IMR-90 (cell line): Measurements from ENCODE around the gene DNASE2. TPM values are rescaled to one million over a fixed set of nuclear protein-coding genes. Genes with fewer than 3 reads are reported as not detected.

Experiments used
- ATAC-seq: fragments of 200-7000 bp; cut with Tn5 transposase; 2 replicates; pipeline ENCODE4 v1.9.1; 2020; ENCODE audit warnings: low read depth, mild to moderate bottlenecking, moderate library complexity
- BruUV-seq: library from RNA; stranded (reverse); fragments of 400-500 nt; replicated peaks from 2 replicates; lab custom pipeline; 2021; lab: Mats Ljungman, UMichigan
- CTCF ChIA-PET: fragments of 300-600 bp; formaldehyde crosslinking; extraction: SDS; loops from one replicate; lab custom pipeline; 2021; ENCODE audit warnings: antibody characterized with exemption; lab: Yijun Ruan, JAX
- POLR2A ChIA-PET: fragments of 300-600 bp; sonication (Branson Sonifier 250); formaldehyde crosslinking; loops from one replicate; lab custom pipeline; 2022; ENCODE audit warnings: antibody characterized with exemption; ENCODE audit not compliant: unreplicated experiment; lab: Charles Lee
- DNase-seq: peaks from one replicate; pipeline ENCODE4 v3.0.0; 2013
- H2AFZ ChIP-seq: replicated peaks from 2 replicates; pipeline ENCODE3; 2013; ENCODE audit warnings: low read length, mild to moderate bottlenecking; ENCODE audit not compliant: poor library complexity
- H2AK5ac ChIP-seq: 2 replicates; pipeline ENCODE4 v1.6.1; 2013; ENCODE audit warnings: low read depth, low read length, inconsistent platforms
- H2AK9ac ChIP-seq: replicated peaks from 2 replicates; pipeline ENCODE3; 2013; ENCODE audit warnings: mild to moderate bottlenecking, low read depth, low read length, moderate library complexity; ENCODE audit not compliant: poor library complexity
- H2BK120ac ChIP-seq: 2 replicates; pipeline ENCODE4 v1.6.1; 2013; ENCODE audit warnings: low read depth, low read length, inconsistent platforms
- H2BK15ac ChIP-seq: 3 replicates; pipeline ENCODE4 v1.6.1; 2013; ENCODE audit warnings: low read depth, low read length, inconsistent platforms
- H2BK20ac ChIP-seq: 2 replicates; pipeline ENCODE4 v1.6.1; 2013; ENCODE audit warnings: low read depth, mild to moderate bottlenecking, inconsistent platforms, low read length, moderate library complexity
- H2BK5ac ChIP-seq: 2 replicates; pipeline ENCODE4 v1.6.1; 2013; ENCODE audit warnings: mild to moderate bottlenecking, low read depth, low read length, inconsistent platforms; ENCODE audit not compliant: poor library complexity, severe bottlenecking
- H3K14ac ChIP-seq: replicated peaks from 2 replicates; pipeline ENCODE4 v1.6.1; 2013; ENCODE audit warnings: low read depth, low read length, inconsistent platforms
- H3K18ac ChIP-seq: 2 replicates; pipeline ENCODE4 v1.6.1; 2013; ENCODE audit warnings: low read depth, low read length, control low read depth
- H3K23ac ChIP-seq: 2 replicates; pipeline ENCODE4 v1.6.1; 2013; ENCODE audit warnings: low read depth, low read length, inconsistent platforms
- H3K27ac ChIP-seq: 2 replicates; pipeline ENCODE4 v1.5.1; 2013; ENCODE audit warnings: mild to moderate bottlenecking, control low read depth, low read length; ENCODE audit not compliant: insufficient read depth
- H3K27me3 ChIP-seq: 2 replicates; pipeline ENCODE4 v1.6.1; 2013; ENCODE audit warnings: low read length; ENCODE audit not compliant: control insufficient read depth, insufficient read depth
- H3K36me3 ChIP-seq: 2 replicates; pipeline ENCODE4 v1.6.1; 2013; ENCODE audit warnings: low read length, mixed read lengths; ENCODE audit not compliant: control insufficient read depth, insufficient read depth
- H3K4ac ChIP-seq: 2 replicates; pipeline ENCODE4 v1.6.1; 2013; ENCODE audit warnings: low read depth, low read length, inconsistent platforms
- H3K4me1 ChIP-seq: 2 replicates; pipeline ENCODE4 v1.6.1; 2013; ENCODE audit warnings: low read length, mixed read lengths; ENCODE audit not compliant: control insufficient read depth, insufficient read depth
- H3K4me2 ChIP-seq: 2 replicates; pipeline ENCODE4 v1.6.1; 2013; ENCODE audit warnings: low read depth, mild to moderate bottlenecking, control low read depth, low read length, moderate library complexity
- H3K4me3 ChIP-seq: 2 replicates; pipeline ENCODE4 v1.5.1; 2013; ENCODE audit warnings: low read depth, mild to moderate bottlenecking, control low read depth, low read length, moderate library complexity; ENCODE audit not compliant: insufficient read depth
- H3K56ac ChIP-seq: 2 replicates; pipeline ENCODE4 v1.6.1; 2013; ENCODE audit warnings: low read length, inconsistent platforms; ENCODE audit not compliant: insufficient read depth; ENCODE audit errors: extremely low read depth
- H3K79me1 ChIP-seq, 2 experiments: 2 replicates each; pipeline ENCODE4 v1.6.1; 2013; ENCODE audit warnings: low read length in 2 of 2, inconsistent platforms in 1 of 2, low read depth in 1 of 2
- H3K9ac ChIP-seq: 2 replicates; pipeline ENCODE4 v1.6.1; 2013; ENCODE audit warnings: low read depth, low read length, control low read depth
- H3K9me1 ChIP-seq: 2 replicates; pipeline ENCODE4 v1.6.1; 2013; ENCODE audit warnings: low read length, inconsistent platforms; ENCODE audit not compliant: insufficient read depth
- H3K9me3 ChIP-seq: 2 replicates; pipeline ENCODE4 v1.6.1; 2013; ENCODE audit warnings: low read length; ENCODE audit not compliant: control insufficient read depth, insufficient read depth
- H4K20me1 ChIP-seq: 2 replicates; pipeline ENCODE4 v1.6.1; 2013; ENCODE audit warnings: low read length, inconsistent platforms; ENCODE audit not compliant: insufficient read depth
- H4K5ac ChIP-seq: 2 replicates; pipeline ENCODE4 v1.6.1; 2013; ENCODE audit warnings: mild to moderate bottlenecking, low read depth, low read length, control low read depth
- H4K8ac ChIP-seq, 2 experiments: 2 replicates each; pipeline ENCODE4 v1.6.1; 2013; ENCODE audit warnings: low read depth in 2 of 2, low read length in 2 of 2, control low read depth in 1 of 2, inconsistent platforms in 1 of 2
- H4K91ac ChIP-seq: 2 replicates; pipeline ENCODE4 v1.6.1; 2013; ENCODE audit warnings: low read depth, low read length, inconsistent platforms; ENCODE audit not compliant: insufficient read depth
- MXI1 ChIP-seq: IDR thresholded peaks from 2 replicates; pipeline ENCODE4 v1.6.1; 2012; ENCODE audit warnings: low read depth, mild to moderate bottlenecking, low read length, moderate library complexity, borderline replicate concordance
- WGBS, 2 experiments: methylation state at CpG; one replicate each; pipeline versions ENCODE4 v1.1.5 to v1.1.7; 2013; ENCODE audit warnings: missing lambda C conversion rate in 2 of 2; ENCODE audit not compliant: insufficient read length in 1 of 2; ENCODE audit errors: extremely low coverage in 2 of 2; 5-methylcytosine and 5-hydroxymethylcytosine counted together
- dilution Hi-C: fragments of 300-500 bp; cut with HindIII; formaldehyde crosslinking; loops from one replicate; pipeline ENCODE4 v1.14.3; 2018; ENCODE audit warnings: low sequenced_read_pairs; ENCODE audit not compliant: unreplicated experiment
- in situ Hi-C: fragments of 300-500 bp; cut with MboI; formaldehyde crosslinking; loops from 3 replicates; pipeline ENCODE4 v1.14.3; 2019; ENCODE audit warnings: low sequenced_read_pairs, inconsistent platforms, mixed read lengths
- intact Hi-C: fragments of 100-400 bp; cut with micrococcal nuclease; formaldehyde crosslinking; loops from 2 replicates; pipeline ENCODE4 v1.10.0; 2022
- polyA plus RNA-seq, 3 experiments: library from polyadenylated mRNA; depleted of rRNA; stranded (reverse); fragments of >200 nt; gene quantifications; 2 replicates each; pipeline ENCODE4 v1.2.3, GENCODE V29; 2012; ENCODE audit warnings: low replicate concordance in 1 of 3
- total RNA-seq: library from RNA; depleted of rRNA; stranded (reverse); fragments of >200 nt; gene quantifications from 2 replicates; pipeline ENCODE4 v1.2.3, GENCODE V29; 2012

DNASE2 gene
- total and polyA plus RNA-seq, 2 of the 4 experiments (the other 2 are of a cell fraction), result 9.5 to 31.1 TPM

DNA sequence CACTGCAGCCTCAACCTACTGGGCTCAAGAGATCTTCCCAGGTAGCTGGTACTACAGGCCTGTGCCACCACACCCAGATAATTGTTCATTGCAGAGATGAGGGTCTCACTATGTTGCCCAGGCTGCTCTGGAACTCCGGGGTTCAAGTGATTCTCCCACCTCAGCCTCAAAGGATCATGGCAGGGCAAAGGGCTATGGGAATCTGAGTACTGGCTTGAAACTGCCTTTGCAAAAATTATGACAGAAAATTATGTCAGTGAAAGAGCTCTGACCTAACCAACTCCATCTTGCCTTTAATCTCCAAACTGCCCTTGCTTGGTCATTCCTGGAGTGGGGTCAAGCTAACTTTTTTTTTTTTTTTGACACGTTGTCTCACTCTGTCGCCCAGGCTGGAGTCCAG is 1.3 kb upstream of the DNASE2 start:
- intact Hi-C loops, result no loop called here
- no peak overlapping the region for H4K5ac ChIP-seq
- dilution Hi-C loops, result no loop called here
- no peaks in the 10 kb centered on the region for H4K20me1 ChIP-seq
- H3K18ac ChIP-seq, result no peak overlapping the region
- H3K9me1 ChIP-seq, result peaks cover 5% of the 10 kb centered on the region; the same call in 1 of the 2 replicates
- H4K8ac ChIP-seq, result no peak overlapping the region
- H3K9me3 ChIP-seq, result peaks cover 13% of the 10 kb centered on the region
- ChIA-PET POLR2A (no interaction called here), CTCF (interaction anchor here (1.7 kb wide), 1 partner anchor 83 kb away, joined by 8 read pairs; no protein-coding TSS in a partner anchor)
- BruUV-seq, result no TSS peak
- H2AK5ac ChIP-seq, result no peak overlapping the region
- H4K91ac ChIP-seq, result no peak overlapping the region
- peaks cover 5% of the 10 kb centered on the region; the same call in 1 of the 2 replicates for H3K4me1 ChIP-seq
- H2AK9ac ChIP-seq, result no peak overlapping the region
- no peak overlapping the region for H3K4me3 ChIP-seq
- H3K23ac ChIP-seq, result no peak overlapping the region
- no peak overlapping the region for H3K14ac ChIP-seq
- no peak overlapping the region for H2BK5ac ChIP-seq
- no peak overlapping the region for H3K27ac ChIP-seq
- peaks cover 6% of the 10 kb centered on the region; the same call in 1 of the 2 replicates for H3K36me3 ChIP-seq
- no peak overlapping the region for H2BK15ac ChIP-seq
- no peak for DNase-seq
- peaks cover 0 to 7% of the 10 kb centered on the region in 2 experiments; a peak in 1 of 4 replicates for H3K79me1 ChIP-seq
- H3K4me2 ChIP-seq, result no peak overlapping the region
- peaks cover 35% of the 10 kb centered on the region for H3K27me3 ChIP-seq
- H3K4ac ChIP-seq, result no peak overlapping the region
- no peak for TF ChIP-seq MXI1
- no peak overlapping the region for H2BK120ac ChIP-seq
- ATAC-seq, result no peak
- whole genome bisulfite sequencing, 2 experiments, result no CpG with 5 or more reads among the region's 3 CpGs
- in situ Hi-C loops, result no loop called here
- no peak overlapping the region for H2BK20ac ChIP-seq
- no peak overlapping the region for H3K56ac ChIP-seq
- H3K9ac ChIP-seq, result no peak overlapping the region
- peak overlapping the region; percentile 56 for H2AFZ ChIP-seq
